Subcutaneous adipose tissue (tissue), 4 donors: Measurements from ENCODE around the gene GTSE1. TPM values are rescaled to one million over a fixed set of nuclear protein-coding genes. Genes with fewer than 3 reads are reported as not detected.

Experiments used
- total RNA-seq, 4 donors: library from RNA; depleted of rRNA; stranded (reverse); fragments of >200 nt; gene quantifications; one replicate each; pipeline ENCODE4 v1.1.0, GENCODE V29; 2016
- TF ChIP-seq, protein P1 (sequence below): fragments of 450-650 bp; IDR thresholded peaks from one replicate; pipeline ENCODE4 v1.5.1; 2016; ENCODE audit warnings: low read depth, mild to moderate bottlenecking, control low read depth, antibody characterized with exemption, moderate library complexity

The GTSE1 gene, protein sequence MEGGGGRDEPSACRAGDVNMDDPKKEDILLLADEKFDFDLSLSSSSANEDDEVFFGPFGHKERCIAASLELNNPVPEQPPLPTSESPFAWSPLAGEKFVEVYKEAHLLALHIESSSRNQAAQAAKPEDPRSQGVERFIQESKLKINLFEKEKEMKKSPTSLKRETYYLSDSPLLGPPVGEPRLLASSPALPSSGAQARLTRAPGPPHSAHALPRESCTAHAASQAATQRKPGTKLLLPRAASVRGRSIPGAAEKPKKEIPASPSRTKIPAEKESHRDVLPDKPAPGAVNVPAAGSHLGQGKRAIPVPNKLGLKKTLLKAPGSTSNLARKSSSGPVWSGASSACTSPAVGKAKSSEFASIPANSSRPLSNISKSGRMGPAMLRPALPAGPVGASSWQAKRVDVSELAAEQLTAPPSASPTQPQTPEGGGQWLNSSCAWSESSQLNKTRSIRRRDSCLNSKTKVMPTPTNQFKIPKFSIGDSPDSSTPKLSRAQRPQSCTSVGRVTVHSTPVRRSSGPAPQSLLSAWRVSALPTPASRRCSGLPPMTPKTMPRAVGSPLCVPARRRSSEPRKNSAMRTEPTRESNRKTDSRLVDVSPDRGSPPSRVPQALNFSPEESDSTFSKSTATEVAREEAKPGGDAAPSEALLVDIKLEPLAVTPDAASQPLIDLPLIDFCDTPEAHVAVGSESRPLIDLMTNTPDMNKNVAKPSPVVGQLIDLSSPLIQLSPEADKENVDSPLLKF
- 1 to 10 TPM in 2 of 4 donors, not detected in 2; 1.1 to 1.4 TPM for total RNA-seq

DNA sequence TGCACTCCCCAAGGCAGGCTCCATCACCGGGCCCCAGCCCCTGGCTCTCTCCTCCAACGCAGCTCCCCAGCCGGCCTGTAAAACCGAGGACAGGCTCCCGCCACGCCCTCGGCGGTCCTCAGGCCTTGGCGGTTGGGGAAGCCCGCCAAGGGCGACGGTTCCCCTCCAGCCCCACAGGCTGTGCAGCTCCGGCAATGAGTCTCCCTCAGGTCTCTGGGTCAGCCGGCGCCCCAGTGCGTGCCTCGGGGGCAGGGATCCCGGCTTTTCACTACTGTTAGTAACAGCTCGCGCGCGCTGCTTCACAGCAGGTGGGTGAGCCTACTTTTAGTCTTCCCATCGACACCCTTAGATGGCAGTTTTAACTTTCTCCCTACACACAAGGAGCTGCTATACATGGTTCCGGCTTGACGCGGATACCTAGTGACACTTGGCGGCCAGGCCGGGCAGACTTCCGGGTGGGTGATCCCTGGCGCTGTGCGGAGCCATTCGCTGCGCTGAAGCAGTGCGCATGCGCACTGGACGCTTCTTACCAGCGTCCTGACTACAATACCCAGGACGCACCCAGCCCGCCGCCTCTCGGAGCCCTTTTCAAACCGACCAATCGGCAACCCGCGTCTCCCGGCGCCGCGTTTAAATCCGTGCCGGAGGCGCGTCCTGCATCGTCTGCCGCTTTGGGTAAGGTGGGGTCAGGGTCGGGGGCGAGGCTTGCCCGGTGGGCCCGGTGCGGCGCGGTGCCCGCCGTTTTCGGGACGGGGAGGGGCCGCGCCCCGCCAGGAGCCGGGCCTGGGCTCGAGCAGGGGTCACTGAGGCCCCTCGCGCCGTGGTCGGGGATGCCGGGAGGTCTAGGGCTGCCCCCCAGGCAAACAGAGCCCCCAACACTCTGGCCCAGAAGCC is at the start of gene GTSE1:
Gene GTSE1 (plus strand): TSS at position 614 of the 894 bp plus-strand sequence. CDS start 531 bp downstream, outside the sequence.
- TF ChIP-seq, protein P1, sequence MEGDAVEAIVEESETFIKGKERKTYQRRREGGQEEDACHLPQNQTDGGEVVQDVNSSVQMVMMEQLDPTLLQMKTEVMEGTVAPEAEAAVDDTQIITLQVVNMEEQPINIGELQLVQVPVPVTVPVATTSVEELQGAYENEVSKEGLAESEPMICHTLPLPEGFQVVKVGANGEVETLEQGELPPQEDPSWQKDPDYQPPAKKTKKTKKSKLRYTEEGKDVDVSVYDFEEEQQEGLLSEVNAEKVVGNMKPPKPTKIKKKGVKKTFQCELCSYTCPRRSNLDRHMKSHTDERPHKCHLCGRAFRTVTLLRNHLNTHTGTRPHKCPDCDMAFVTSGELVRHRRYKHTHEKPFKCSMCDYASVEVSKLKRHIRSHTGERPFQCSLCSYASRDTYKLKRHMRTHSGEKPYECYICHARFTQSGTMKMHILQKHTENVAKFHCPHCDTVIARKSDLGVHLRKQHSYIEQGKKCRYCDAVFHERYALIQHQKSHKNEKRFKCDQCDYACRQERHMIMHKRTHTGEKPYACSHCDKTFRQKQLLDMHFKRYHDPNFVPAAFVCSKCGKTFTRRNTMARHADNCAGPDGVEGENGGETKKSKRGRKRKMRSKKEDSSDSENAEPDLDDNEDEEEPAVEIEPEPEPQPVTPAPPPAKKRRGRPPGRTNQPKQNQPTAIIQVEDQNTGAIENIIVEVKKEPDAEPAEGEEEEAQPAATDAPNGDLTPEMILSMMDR, result no peak

DNA sequence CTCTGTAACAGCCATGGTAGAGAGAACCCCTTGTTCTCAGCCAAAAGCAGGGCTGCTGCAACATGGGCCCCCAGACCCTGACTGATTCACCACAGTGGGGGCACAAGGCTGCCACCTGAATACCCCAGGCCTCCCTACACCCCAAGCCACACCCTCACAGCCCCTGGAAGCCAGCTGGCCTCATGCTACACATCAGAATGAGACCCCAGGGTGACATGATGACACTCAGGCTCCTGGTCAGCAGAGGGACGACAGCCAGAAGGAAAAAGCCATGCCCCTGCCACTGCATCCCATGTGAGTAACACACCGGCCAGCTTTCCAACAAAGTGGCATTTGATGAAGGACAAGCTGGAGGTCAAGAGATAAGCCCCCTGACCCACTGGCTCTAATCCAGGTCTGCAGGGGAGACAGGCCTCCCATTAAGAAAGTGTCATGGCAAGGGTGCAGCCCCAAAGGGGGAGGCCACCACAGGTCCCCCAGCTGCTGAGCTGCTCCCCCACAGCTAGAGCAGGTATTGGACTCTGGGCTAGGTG is 49.2 kb upstream of the GTSE1 start:
- TF ChIP-seq, protein P1, result no peak

DNA sequence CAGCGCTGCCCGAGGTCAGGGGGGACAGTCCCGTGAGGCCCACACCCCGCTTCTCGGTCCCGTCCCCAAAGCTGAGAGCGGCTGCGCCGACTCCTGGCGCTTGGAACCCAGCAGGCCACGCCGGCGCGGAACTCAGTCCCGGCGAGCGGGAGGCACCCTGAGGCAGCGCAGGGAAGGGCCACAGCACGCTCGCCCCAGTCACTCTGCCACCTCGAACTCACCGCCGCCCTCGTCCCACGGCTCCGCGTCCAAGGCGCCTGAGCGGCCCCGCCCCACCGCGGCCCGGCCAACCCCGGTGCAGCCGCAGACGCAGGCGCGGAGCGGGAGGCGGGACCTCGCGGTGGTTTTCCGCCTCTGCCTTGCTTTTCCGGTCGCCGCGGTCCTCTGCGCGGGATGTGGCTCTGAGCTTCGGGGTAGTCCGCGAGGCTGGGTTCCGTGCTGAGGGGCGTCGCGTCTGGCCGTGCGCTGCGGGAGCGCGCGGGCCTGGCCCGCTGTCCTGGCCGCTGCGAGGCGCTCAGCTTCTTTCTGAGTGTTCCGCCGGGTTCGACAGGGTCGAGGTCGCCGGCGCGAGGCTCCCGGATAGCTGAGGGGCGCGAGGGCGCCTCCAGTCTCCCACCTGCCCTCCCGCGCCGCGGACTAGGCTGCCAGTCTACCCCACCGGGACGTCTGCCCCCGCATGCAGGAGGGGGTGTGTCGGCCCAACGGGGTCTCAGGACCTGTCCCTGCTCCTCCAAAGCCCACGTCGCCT is 46.5 kb upstream of the GTSE1 start, which contains the start of gene CDPF1:
Gene CDPF1 (minus strand): TSS at position 259 of the 748 bp plus-strand sequence. CDS start 2,009 bp downstream, outside the sequence.
- TF ChIP-seq, protein P1, result no peak

DNA sequence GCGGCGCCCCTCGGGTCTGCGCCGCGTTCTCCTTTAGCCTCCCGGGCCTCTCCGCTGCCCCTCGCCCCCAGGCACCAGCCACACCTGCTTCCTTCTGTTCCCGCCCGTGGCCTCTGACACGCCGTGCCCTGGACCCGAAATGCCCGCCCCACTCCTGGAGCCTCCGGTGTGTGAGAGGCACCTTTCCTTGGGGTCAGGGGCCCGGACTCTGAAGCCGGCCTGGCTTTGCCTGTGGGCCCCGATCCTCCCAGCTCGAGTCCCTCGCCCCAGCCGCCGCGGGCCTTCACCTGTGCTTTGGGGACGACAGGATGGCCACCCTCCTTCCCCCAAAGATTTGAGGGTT is 45.9 kb upstream of the GTSE1 start:
- TF ChIP-seq, protein P1, result no peak

DNA sequence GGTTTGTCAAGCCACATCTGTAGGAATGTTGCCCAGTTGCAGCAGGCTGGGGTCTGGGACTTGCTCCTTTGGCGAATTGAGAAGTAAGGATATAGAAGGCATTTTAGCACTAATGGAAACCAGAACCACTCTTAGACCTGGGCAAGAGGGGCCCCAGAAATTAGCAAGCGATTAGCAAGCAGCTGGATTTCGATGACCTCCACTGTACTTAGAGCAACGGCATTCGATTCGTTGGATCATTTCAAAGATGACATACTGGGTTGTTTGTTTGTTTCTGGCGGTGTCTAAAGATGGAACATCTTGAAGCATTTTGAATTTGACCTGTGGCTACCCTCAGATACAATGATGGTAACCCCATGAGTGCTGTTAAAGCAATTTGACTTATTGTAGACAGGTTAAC is 45.4 kb upstream of the GTSE1 start:
- TF ChIP-seq, protein P1, result no peak

DNA sequence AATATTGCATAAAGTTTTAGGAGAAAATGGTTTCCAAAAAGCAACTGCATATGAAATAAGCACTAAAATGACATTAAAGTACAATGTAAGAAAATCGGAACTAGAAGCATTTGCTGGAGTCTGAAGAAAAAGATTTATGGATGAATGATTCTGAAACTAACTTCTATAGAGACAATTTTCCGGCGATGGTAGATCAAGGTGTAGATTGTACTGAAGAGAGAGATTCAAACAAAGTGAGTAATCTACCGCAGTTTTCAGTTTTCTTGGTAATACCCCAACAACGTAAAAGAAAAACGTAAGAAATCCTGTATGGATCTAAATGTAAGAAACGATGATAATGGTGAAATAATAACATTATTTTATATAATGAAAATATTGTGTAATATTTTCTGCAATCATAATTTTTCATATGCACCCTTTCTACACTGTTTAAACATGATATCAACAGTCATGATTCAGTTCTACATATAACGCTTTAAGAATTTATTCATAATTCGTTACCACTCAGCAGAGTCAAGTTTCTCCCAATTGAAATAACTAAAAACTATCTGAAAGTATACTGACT is 44.8 kb upstream of the GTSE1 start:
- TF ChIP-seq, protein P1, result no peak
